Measurements from ENCODE around the gene APLN.

DNA sequence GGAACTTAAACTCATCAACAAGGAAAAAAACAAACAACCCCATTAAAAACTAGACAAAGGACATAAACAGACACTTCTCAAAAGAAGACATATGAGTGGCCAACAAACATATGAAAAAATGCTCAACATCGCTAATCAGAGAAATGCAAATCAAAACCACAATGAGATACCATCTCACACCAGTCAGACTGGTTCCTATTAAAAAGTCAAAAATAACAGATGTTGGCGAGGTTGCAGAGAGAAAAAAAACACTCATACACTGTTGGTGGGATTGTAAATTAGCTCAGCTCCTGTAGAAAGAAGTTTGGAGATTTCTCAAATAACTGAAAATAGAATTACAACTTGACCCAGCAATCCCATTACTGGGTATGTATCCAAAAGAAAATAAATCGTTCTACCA, 28.7 kb downstream of the APLN start:
- TF ChIP-seq, protein P1, sequence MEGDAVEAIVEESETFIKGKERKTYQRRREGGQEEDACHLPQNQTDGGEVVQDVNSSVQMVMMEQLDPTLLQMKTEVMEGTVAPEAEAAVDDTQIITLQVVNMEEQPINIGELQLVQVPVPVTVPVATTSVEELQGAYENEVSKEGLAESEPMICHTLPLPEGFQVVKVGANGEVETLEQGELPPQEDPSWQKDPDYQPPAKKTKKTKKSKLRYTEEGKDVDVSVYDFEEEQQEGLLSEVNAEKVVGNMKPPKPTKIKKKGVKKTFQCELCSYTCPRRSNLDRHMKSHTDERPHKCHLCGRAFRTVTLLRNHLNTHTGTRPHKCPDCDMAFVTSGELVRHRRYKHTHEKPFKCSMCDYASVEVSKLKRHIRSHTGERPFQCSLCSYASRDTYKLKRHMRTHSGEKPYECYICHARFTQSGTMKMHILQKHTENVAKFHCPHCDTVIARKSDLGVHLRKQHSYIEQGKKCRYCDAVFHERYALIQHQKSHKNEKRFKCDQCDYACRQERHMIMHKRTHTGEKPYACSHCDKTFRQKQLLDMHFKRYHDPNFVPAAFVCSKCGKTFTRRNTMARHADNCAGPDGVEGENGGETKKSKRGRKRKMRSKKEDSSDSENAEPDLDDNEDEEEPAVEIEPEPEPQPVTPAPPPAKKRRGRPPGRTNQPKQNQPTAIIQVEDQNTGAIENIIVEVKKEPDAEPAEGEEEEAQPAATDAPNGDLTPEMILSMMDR (IDR thresholded peaks at IDR 0.05; ENCODE audit: low read depth, low read length): no peak
- TF ChIP-seq EZH2phosphoT487 (IDR thresholded peaks at IDR 0.05; ENCODE audit: low read depth): no peak
